Heart left ventricle (tissue), 16 donors: ENCODE measurements around the gene FDX2. TPM values are rescaled to one million over a fixed set of nuclear protein-coding genes. Genes with fewer than 3 reads are reported as not detected.

Experiments used
- ATAC-seq, 4 donors: fragments of 200-7000 bp; cut with Tn5 transposase; one replicate each; pipeline ENCODE4 v1.9.1; 2020 to 2022; ENCODE audit warnings: moderate library complexity in 4 of 4, mild to moderate bottlenecking in 3 of 4, moderate number of reproducible peaks in 1 of 4
- DNase-seq, 5 donors: peaks; one replicate each; pipeline ENCODE4 v3.0.0-alpha.2; 2020
- H3K27ac ChIP-seq, 12 donors: fragments of 200-600 bp; sonication (generic) in 4 of 12; one replicate each; pipeline versions ENCODE4 v1.5.0 to v1.8.0; 2016 to 2022; ENCODE audit warnings: mild to moderate bottlenecking in 2 of 12
- H3K27me3 ChIP-seq, 9 donors: fragments of 200-600 bp; sonication (generic) in 2 of 9; one replicate each; pipeline versions ENCODE4 v1.5.1 to v1.8.0; 2016 to 2022; ENCODE audit warnings: mild to moderate bottlenecking in 3 of 9
- H3K36me3 ChIP-seq, 9 donors: fragments of 200-600 bp; sonication (generic) in 2 of 9; one replicate each; pipeline versions ENCODE4 v1.5.0 to v1.8.0; 2018 to 2022; ENCODE audit warnings: mild to moderate bottlenecking in 2 of 9
- H3K4me1 ChIP-seq, 12 donors: fragments of 200-600 bp; sonication (generic) in 4 of 12; one replicate each; pipeline versions ENCODE4 v1.5.0 to v1.8.0; 2016 to 2022; ENCODE audit warnings: mild to moderate bottlenecking in 3 of 12
- H3K4me3 ChIP-seq, 12 donors: fragments of 200-600 bp; sonication (generic) in 4 of 12; one replicate each; pipeline versions ENCODE4 v1.5.0 to v1.8.0; 2017 to 2022; ENCODE audit warnings: mild to moderate bottlenecking in 9 of 12, moderate library complexity in 4 of 12
- H3K9me3 ChIP-seq, 12 donors: fragments of 200-600 bp; sonication (generic) in 4 of 12; one replicate each; pipeline versions ENCODE4 v1.5.0 to v1.8.0; 2016 to 2022; ENCODE audit warnings: mild to moderate bottlenecking in 1 of 12
- POLR2A ChIP-seq, 2 donors: fragments of 450-650 bp; IDR thresholded peaks; one replicate each; pipeline ENCODE4 v1.6.1; 2017; ENCODE audit warnings: antibody characterized with exemption in 2 of 2, mild to moderate bottlenecking in 2 of 2, moderate library complexity in 2 of 2
- WGBS, 4 donors: extraction: QIAGEN DNeasy Blood & Tissue Kit in 2 of 4; methylation state at CpG; one replicate each; pipeline versions ENCODE4 v1.1.5 to v1.1.7; 2013 to 2018; 5-methylcytosine and 5-hydroxymethylcytosine counted together
- intact Hi-C, 10 donors: fragments of 100-400 bp; cut with DNase I; formaldehyde crosslinking; loops; one replicate each; pipeline versions ENCODE4 v1.11.1 to v1.14.2; 2022
- polyA plus RNA-seq, 2 donors: library from polyadenylated mRNA; stranded (reverse); fragments of 200-250 nt; gene quantifications; one replicate each; pipeline ENCODE4 v1.2.3, GENCODE V29; 2013
- total RNA-seq, 9 donors: library from RNA; depleted of rRNA in 2 of 9; stranded (reverse); fragments of >200 nt in 2 of 9; fragmentation: NEBNext Ultra II Directional in 3 of 9; extraction: Animal tissue kit (Norgen Biotek cat#: 25700) in 3 of 9; gene quantifications; one replicate each; pipeline versions ENCODE4 v1.1.0 to v1.2.4, GENCODE V29; 2016 to 2023
- TF ChIP-seq, protein P1 (sequence below), 12 donors: fragments of 200-600 bp; sonication (generic) in 4 of 12; IDR thresholded peaks; one replicate each; pipeline versions ENCODE4 v1.5.0 to v1.8.0; 2018 to 2022; ENCODE audit warnings: antibody characterized with exemption in 12 of 12, mild to moderate bottlenecking in 5 of 12
- donor health status: ischemic (EF 13 %, LVEDD 7.1; RV severe dilation, severe dysfunction).
- donor health status: healthy with polysubstance abuse.
- donor health status: DM: no; HTN: yes; CAD: no.
- donor health status: DM: no; HTN: no; CAD: no.
- donor health status: ischemic (EF 25% LVEDD 6.9; RV normal size, moderate dysfunction).
- donor health status: ischemic (EF 25% LVEDD 5.7; RV mildly dilated, moderate dysfunction).
- donor health status: healthy.
- donor health status: DM: yes; HTN: yes; CAD: no.
- donor health status: ischemic (EF 35%, LVEDD 5.7; RV mildly dilated, moderate dysfunction).
- donor health status: nonischemic (EF 11% LVEDD 7.7; RV severe dilation, severe dysfunction).
- donor health status: DM: yes; HTN: yes; CAD: no.
- donor health status: PGD.
- donor health status: ischemic (EF 29% LVEDD 5.4; RV normal size, mild dysfunction).
- donor health status: nonischemic (EF 23%, LVEDD 6.1; RV moderate dilation, normal function).

Gene FDX2
- total and polyA plus RNA-seq, 11 donors, result 12.8 to 37.3 (median 18.3) TPM

DNA sequence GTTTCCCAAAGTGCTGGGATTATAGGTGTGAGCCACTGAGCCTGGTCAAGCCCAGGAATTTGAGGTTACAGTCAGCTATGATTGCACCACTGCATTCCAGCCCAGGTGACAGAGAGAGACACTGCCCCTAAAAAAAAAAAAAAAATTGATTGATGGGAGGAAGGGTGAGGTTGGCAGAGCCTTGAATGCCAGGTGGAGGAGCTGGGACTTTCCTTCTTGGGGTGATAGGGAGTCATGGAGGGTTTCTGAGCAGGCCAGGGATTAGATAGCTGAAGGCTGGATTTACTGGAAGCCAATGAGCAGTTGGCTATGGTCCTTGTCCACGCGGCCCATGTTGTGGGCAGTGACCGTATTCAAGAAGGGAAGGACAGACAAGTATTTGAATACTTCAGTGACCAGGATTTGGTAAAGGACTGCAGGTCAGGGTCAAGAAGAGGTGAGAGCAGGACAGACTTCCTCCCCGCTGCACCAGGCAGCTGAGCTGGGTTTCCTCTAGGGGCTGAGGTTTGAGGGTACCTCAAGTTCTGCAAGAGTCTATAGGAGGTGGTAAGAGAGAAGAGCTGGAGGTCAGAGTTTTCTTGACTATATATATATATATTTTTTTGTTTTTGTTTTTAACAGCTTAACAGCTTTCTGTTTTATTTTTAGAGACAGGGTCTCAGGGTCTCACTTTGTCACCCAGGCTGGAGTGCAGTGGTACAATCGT is 35.9 kb downstream of the FDX2 start:
- Histone ChIP-seq H3K36me3 (peaks cover 0 to 100% (median 38%) of the 10 kb centered on the region in 9 donors), H3K27me3 (no peaks in the 10 kb centered on the region), H3K4me1 (peaks cover 0 to 30% (median 0%) of the 10 kb centered on the region in 12 donors), H3K27ac (no peak overlapping the region), H3K9me3 (no peaks in the 10 kb centered on the region), H3K4me3 (no peak overlapping the region)
- DNase-seq (no peak), ATAC-seq (no peak)
- TF ChIP-seq POLR2A (IDR thresholded peaks at IDR 0.05), result no peak
- TF ChIP-seq, protein P1, sequence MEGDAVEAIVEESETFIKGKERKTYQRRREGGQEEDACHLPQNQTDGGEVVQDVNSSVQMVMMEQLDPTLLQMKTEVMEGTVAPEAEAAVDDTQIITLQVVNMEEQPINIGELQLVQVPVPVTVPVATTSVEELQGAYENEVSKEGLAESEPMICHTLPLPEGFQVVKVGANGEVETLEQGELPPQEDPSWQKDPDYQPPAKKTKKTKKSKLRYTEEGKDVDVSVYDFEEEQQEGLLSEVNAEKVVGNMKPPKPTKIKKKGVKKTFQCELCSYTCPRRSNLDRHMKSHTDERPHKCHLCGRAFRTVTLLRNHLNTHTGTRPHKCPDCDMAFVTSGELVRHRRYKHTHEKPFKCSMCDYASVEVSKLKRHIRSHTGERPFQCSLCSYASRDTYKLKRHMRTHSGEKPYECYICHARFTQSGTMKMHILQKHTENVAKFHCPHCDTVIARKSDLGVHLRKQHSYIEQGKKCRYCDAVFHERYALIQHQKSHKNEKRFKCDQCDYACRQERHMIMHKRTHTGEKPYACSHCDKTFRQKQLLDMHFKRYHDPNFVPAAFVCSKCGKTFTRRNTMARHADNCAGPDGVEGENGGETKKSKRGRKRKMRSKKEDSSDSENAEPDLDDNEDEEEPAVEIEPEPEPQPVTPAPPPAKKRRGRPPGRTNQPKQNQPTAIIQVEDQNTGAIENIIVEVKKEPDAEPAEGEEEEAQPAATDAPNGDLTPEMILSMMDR (IDR thresholded peaks at IDR 0.05), result no peak
- intact Hi-C loops, result no loop called here
- 82 to 85% (median 84%) methylated on average over 5 of the region's 5 CpGs for WGBS, 4 donors

DNA sequence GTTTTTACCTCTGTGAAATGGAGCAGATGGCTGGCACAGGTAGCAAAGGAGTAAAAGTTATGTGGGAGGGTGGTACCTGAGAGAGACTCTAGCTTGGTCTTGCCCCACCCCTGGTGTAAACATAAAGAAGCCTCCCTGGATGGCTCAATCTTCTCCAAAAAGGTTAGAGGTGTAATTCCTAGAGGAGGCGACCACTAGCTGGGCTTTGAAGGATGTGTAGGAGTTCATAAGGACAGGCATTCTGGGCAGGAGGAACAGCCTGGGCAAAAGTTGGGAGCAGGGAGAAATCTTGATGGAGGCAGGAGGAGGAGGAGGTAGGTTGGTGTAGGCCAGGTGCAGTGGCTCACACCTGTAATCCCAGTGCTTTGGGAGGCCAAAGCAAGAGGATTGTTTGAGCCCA is 36.9 kb downstream of the FDX2 start:
- DNase-seq (no peak), ATAC-seq (no peak)
- Histone ChIP-seq H3K4me3 (no peak overlapping the region), H3K27ac (no peak overlapping the region), H3K36me3 (peaks cover 0 to 99% (median 34%) of the 10 kb centered on the region in 9 donors), H3K4me1 (peaks cover 0 to 34% (median 0%) of the 10 kb centered on the region in 12 donors), H3K27me3 (no peaks in the 10 kb centered on the region), H3K9me3 (no peaks in the 10 kb centered on the region)
- no peak for TF ChIP-seq POLR2A (IDR thresholded peaks at IDR 0.05)
- TF ChIP-seq, protein P1 (IDR thresholded peaks at IDR 0.05), result no peak
- intact Hi-C loops, result no loop called here
- 95 to 100% (median 98%) methylated on average over 1 of the region's 1 CpG for WGBS, 4 donors

DNA sequence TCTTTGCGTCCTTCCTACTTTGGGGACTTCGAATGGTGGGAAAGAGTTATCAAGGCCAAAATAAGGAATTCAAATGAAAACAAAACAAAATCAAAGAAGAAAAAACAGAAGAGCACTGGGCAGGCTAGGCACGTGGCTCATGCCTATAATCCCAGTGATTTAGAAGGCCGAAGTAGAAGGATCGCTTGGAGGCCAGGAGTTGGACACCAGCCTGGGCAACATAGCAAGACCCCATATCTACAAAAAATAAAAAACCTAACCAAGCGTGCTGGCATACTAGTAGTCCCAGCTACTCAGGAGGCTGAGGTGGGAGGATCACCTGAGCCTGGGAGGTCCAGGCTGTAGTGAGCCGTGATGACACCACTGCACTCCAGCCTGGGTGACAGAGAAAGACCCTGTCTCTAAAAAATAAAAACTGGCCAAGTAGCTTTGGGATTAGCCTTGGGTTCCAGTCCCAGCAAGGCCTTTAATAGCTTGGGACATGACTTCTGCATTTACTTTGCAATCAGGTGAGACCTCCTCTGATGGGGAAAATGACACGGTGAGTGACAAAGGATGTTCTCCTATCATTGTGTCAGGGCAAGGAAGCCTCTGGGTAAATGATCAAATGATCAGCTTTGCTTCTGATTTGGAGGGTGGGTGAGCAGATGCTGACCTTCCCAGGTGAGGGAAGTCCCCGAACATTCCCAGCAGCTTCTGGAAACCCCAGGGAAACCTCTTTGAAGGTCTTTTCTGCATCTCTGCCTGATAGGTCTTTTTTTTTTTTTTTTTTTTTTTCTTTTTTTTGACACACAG is 37.8 kb downstream of the FDX2 start:
- Histone ChIP-seq H3K27me3 (no peaks in the 10 kb centered on the region), H3K9me3 (no peaks in the 10 kb centered on the region), H3K27ac (no peak overlapping the region), H3K4me3 (no peak overlapping the region), H3K4me1 (peaks cover 0 to 42% (median 0%) of the 10 kb centered on the region in 12 donors), H3K36me3 (peaks cover 0 to 90% (median 28%) of the 10 kb centered on the region in 9 donors)
- DNase-seq, result no peak
- WGBS, 4 donors, result 89 to 91% (median 90%) methylated on average over 9 of the region's 9 CpGs
- no peak for ATAC-seq
- TF ChIP-seq, protein P1 (IDR thresholded peaks at IDR 0.05), result no peak
- TF ChIP-seq POLR2A (IDR thresholded peaks at IDR 0.05), result no peak
- intact Hi-C loops, result no loop called here

DNA sequence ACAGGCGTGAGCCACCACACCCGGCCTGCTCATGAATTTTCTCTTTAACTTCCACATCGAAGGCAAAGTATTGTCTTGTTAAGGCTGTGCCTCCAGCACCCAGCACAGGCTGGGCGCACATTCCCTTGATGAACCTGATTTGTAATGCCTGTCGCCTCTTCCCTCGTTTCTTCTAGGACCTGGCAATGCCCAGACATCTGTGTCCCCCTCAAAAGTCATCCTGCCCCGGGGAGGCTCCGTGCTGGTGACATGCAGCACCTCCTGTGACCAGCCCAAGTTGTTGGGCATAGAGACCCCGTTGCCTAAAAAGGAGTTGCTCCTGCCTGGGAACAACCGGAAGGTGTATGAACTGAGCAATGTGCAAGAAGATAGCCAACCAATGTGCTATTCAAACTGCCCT is 41.2 kb downstream of the FDX2 start:
- intact Hi-C loops, result loop anchor here in 2 of 10 donors (5.0 kb wide), 1 partner anchor 58 kb away; the partner anchor contains the start of gene RAVER1 (in 2 of the 2)

More for the DNA sequence above, 41.2 kb downstream of the FDX2 start:
- no peak for ATAC-seq
- no peak for DNase-seq
- 82 to 87% (median 84%) methylated on average over 10 of the region's 10 CpGs for WGBS, 4 donors
- Histone ChIP-seq H3K4me3 (peak overlapping the region in 1 of 12 donors; percentile 78), H3K36me3 (peaks cover 0 to 60% (median 20%) of the 10 kb centered on the region in 9 donors), H3K27ac (no peak overlapping the region), H3K9me3 (no peaks in the 10 kb centered on the region), H3K27me3 (peaks cover 0 to 21% (median 3%) of the 10 kb centered on the region in 9 donors), H3K4me1 (peaks cover 0 to 64% (median 8%) of the 10 kb centered on the region in 12 donors)
- TF ChIP-seq POLR2A (IDR thresholded peaks at IDR 0.05), result no peak
- TF ChIP-seq, protein P1 (IDR thresholded peaks at IDR 0.05), result no peak
